Activated T-helper 1 cell treated with anti-CD3 and anti-CD28 coated beads, Interleukin-2, amount 50 U/mL, for 16 hours (primary cell): ENCODE measurements around the gene PAPSS1.
"Not testable (repeated sequence)": the region's sequence is repeated elsewhere in the genome, so short reads cannot be mapped to it uniquely, and the experiment has no call there.

Experiments used
- DNase-seq, 2 donors: peaks; one replicate each; pipeline ENCODE4 v3.0.0-alpha.2; 2020; ENCODE audit warnings: low read depth in 1 of 2, low spot score in 1 of 2

Gene PAPSS1

DNA sequence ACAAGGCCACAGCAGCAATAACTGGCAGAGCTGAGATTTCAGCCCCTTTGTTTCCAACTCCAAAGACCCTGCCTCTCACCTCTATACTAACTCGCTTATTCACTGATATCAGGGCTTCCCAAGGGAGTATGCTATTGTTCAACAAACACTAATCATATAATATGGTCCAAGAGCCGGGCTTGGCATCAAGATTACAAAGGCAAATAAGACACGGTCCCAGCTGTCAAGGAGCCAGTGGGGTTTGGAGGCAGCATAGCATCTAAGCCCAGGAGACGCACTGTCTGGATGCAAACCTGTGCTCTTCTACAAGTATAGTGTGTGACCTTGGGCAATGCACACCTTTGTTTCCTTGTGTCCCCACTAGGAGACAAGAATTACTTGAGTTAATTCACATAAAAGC, 28.7 kb downstream of the PAPSS1 start:
- DNase-seq = no peak

DNA sequence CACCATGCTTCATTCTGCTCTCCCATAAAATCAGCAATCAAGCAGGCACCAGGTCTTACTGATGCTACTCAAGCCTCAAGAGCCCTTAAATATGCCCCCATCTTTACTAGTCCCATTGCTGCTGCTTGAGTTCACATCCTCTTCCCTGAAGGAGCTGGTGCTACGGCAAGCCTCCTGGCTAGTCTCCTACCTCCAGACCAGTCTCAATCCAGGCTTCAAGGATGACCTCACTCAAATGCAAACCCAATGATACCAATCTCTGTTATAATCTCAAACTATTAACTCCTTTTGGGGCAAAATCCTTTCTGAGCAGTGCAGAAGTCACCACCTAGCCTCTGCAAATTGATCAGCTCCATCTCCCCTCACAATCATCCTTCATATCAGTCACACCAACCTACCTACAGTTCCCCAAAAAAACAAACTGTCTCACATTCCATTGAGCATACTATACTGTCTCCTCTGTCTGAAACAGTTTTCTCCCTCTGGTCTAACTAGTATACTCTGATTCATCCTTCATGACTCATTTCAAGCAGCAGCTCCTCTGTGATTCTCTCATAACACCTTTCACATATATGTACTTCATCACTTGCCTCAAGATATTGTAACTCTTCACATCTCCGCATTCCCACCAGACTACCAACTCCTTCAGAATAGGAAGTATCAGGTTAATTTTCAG, 30.0 kb downstream of the PAPSS1 start:
- DNase-seq = no peak

DNA sequence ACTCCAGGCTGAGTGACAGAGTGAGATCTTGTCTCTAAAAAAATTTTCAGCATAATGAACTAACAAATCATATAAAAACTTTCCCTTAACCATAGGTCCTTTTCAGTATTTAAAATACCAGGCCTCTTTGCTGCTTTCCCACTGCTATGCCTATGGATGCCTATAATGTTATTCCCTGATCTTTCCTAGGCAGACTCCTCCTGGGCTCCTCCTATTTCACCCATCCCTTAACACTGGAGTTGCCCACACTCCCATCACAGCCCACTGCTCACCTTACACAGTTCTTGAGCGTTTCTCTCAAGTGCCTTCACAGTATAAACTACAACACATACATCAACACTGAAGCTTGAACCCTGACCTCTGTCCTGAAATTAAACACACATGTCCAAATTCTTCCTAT, 31.6 kb downstream of the PAPSS1 start:
- DNase-seq = no peak

DNA sequence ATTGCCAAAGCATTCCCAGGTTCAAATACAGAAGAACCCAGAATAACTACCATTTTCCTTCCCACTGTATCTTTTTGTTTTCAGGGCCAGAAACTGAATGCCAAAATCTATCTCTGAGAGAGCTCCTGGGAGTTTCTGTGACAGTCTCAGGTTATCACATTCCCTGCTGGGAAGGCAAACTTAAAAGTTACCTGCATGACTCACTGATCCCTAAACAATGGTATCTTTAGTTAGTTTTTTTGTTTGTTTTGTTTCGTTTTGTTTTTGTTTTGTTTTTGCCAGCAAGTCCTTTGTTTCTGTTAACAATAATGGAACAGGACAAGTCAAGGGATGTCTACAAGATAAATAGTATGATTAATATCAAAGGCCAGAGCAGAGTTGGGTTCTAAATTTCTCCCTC, 34.3 kb downstream of the PAPSS1 start:
- no peak for DNase-seq

DNA sequence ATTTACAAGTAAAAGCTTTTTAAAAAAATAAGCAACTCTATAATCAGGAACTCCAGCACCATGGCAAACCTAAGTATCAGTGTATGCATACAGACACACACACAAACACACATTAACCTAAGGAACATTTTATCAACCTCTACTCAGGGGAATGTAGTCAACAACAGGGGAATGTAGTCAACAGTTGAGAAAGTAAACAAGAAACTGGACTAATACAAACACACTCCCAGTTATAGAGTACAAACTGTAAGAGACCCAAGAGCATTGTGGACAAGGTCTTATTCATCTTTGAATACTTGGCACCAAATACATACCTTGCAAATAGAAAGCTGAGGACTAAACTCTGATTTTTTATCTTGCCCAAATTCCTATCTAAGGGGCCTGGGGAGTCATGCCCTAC, 36.2 kb downstream of the PAPSS1 start:
- DNase-seq = no peak

DNA sequence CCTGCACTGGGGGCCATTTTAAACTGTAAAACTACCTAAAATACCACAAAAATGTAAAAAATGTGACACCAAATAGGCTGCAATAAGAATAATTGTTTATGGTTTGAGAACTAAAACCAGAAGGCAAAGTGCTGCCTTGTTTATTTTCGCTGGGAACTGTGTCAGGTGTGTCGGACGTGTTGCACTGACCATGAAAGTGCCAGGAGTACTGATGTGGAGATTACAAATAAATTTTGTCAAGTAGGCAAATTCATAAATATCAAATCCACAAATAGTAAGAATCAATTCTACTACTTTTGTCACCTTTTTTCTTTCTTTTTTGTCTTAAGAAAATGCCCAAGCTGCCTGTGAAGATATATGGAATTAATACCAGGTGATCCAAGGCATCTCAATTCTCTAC, 37.7 kb downstream of the PAPSS1 start:
- DNase-seq = no peak

DNA sequence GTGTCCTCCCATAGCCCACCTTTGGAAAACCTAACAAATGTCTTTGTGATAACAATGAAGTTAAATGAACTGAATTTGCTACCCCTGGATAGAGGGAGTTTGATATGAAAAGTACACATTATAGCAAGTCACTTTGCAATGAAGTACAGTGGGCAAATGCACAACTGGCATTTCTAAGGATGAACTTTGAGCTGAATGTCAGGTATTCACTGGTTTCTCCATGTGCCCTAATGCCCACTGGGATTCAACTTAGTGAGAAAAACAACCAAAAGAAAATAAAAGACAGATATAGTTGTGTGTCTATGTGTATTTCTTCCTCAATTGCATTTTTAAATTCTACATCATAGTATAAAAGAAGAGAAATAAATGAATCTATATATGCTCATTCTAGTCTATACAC, 51.0 kb downstream of the PAPSS1 start:
- DNase-seq = no peak

DNA sequence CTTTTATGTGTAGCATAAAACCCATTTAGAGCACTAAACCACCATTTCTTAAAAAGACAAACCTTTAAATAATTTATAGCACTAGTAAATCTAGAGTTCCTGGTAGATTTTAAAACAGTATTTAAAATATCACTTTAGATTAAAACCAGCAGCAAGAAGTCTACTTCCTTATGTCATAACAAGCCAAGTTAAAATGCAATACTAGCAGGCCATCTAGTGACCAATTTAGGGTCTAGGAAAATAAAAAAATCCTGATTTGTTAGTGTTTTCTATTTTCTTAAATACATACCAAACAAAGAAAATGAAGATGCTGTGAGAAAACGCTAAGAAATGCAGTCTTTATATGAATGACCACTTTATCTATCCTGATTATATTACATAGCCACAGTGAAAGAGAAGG, 53.9 kb downstream of the PAPSS1 start:
- DNase-seq = no peak

DNA sequence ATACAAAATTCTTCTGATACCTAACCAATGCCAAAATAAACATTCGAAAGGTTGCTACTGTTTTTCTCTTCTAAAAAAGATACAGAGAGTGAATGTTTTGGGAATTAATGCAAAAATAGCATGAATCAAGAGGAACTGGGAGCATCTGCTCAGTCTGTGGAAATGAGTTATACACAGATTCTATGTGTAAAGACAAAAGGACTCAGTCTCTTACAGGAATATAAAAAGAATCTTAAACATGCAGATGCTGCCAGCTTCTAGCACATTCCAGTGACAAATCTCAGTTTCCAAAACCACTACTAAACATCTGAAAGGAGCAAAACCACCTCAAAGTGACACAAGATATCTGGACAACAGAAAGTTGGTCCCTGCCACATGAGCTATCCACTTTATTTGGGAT, 55.0 kb downstream of the PAPSS1 start:
- DNase-seq = no peak

DNA sequence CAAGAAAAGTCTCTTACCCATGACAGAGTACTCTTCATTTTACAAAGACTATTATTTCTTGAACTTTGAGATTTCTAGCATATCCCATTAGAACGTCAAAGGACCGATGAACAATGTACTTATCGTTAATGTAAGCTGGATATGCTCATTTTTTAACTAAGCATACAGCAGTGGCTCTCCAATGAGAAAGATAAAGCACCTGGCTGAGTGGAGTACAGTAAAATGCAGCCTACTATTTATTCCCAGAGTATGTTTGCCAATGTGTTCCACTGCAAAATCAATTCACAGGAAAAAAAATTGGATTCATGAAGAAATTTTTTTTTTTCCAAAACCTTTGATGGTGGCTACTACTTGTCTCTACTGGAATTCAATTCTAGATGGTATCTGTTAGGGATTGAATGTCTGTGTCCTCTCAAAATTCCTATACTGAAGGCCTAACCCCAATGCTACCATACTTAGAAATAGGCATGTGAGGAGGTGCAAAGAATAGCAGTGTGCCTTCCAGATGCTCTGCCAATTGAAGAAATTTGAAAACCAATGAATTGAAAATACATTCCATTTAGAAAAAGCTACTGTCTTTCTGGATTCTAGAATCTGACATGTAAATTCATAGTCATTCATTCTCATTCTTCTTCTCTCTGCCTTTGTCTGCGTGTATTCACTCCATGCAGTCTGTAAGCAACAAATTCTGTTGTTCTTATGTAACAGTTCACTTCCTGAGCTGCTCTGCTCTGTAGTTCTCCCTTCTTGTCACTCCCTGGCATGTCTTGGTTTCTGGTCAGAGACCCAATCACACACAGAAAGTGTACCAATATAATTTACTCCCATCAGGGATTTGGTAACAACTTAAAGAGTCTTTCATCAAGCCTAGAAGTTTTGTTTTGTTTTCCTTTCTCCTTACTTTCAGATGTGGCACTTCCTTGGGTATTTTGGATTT, 61.4 kb downstream of the PAPSS1 start:
- no peak for DNase-seq

DNA sequence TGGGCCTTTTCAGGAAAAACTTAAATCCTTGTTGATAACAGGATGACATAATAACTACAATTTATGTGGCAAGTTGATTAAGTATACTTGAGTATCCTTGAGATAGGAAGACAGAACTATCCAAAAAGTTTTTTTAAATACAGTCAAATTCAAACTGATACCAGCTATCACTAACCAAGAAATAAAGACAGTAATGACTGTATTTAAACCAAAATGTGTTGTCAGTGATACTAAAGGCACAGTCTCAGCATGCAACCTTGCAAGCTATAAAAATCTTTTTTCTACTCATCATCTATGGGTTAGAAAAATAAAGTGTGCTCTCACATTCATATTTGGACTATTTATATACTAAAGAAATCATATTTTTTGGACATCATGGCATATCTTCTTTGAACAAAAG, 64.7 kb downstream of the PAPSS1 start:
- no peak for DNase-seq

DNA sequence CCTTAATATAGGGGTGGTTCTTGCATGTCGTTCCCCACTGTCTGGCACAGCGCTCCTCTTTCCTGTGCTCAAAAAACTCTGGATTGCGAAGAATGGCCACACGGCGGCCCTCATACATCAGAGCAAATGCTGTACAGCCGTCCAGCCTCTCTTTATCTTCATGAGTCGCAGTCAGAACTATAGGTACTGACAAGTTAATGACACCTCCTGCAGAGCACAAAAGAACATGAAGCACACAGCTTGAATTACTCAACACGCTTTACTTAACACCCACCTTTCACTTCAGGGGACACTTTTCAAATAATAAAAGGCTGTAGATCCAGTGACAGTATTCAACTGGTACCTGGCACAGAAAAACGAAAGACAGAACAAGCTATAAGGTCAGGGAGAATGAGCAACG, 65.3 kb downstream of the PAPSS1 start:
- DNase-seq = no peak

DNA sequence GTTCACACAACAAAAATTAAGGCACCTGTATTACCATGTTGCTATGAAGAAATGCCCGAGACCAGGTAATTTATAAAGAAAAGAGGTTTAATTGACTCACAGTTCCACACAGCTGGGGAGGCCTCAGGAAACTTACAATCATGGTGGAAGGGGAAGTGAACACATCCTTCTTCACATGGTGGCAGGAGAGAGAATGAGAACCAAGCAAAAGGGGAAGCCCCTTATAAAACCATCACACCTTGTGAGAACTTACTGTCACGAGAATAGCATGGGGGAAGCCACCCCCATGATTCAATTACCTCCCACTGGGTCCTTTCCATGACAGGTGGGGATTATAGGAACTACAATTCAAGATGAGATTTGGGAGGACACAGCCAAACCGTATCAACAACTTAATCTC, 68.6 kb downstream of the PAPSS1 start:
- not testable (repeated sequence) for DNase-seq

DNA sequence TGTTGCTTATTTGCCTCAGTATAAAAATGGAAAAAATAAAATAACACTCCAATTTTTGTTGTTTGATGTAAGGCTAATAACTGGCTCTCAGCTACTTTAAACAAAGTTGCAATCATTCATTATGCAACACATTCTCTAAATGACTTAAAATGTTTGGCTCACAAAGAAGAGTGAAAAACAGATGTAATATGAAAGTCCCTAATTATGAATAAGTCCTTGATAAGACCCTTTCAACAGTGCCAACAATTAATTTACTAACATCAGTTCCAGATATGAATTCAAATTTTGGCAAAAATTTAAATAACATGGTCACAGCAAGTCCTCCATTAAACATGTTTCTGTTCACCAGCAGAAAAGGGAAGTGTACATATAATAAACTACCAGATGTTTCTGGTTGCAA, 69.8 kb downstream of the PAPSS1 start:
- DNase-seq = no peak

DNA sequence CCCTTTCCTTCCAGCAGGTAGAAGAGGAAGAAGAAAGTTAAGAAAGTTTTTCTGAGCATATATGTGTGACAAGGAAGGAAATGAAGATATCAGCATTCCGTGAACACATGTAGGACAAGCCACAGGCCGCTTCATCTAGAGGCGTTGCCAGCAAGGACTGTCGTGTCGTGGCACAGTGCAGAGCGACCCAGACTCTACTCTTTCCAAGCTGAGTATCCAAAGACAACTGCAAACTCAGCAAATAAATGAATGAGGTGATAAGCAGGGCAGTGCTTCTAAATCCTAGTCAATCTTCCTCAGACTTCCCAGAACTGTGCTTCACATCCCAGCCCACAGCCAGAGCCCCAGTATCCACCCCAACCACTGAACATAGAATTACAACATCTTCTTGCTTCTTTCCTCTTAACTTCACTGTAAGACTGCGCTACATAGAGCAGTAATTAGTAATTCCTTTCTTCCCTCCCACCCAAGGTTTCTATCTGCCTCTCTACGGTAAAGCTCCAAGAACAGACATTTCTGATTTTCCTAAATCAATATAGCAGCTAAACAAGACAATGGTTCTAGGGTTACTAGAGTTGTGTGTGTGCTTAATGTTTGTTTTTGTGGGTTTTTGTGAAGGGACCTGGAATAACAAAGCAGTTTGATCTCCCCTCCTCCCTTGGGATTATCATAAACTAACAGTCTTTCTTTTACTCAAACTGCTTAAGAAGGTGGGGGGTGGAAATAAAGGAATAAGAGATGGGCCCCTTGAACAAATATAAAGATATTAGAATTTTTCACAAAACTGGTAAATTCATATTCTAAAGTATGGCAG, 71.6 kb downstream of the PAPSS1 start:
- no peak for DNase-seq

DNA sequence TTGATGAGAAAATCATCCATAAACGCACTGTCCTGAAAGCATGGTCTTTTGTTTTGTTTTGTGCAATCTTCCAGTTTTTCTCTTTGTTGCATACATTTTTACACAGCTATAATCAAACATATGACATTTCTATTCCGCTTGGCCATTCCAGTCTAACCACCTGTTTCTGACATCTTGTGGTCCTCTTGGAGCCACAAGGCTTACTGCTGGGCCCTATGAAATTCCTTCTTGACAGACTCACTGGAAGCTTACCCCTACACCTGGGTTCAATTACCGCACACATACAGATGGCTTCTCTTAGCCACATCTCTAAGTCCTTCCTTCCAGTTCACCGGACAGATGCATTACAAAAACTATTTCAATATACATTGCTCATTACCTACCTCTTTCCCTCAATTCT, 72.4 kb downstream of the PAPSS1 start:
- DNase-seq = no peak

DNA sequence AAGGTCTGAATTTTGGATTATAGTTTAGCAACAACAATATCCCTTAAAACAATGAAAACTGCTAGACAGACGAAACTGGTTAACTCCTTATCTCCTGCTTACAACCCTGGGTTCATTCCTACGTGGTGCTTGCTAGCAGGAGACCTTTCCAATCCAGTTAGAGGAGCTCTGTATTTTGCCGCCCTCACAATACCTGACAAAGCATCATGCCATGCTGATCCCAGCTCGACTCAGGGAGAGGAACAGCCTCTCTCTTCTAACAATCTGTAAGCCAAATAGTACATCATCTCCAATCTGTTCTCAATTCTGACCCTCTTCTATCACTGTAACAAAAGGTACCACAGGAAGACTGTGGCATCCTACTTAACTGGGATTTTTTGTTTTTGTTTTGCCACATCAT, 74.4 kb downstream of the PAPSS1 start:
- DNase-seq = no peak

DNA sequence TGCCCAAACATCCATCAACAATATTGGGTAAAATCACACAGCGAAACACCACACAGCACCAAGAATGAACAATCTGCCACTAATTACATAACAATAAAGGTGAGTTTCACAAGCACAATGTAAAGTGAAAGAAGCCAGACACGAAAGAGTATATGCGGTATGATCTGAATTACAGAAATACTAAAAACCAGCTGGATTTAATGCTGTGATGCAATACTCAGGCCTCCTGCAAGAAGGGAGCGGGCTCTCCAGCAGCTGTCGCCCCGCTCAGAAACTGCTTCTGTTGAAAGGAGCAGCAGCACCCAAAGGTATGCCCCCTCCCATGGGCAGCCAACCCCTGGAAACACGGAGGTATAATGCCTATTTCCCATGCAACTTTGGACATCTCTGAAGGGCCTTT, 77.0 kb downstream of the PAPSS1 start:
- no peak for DNase-seq

DNA sequence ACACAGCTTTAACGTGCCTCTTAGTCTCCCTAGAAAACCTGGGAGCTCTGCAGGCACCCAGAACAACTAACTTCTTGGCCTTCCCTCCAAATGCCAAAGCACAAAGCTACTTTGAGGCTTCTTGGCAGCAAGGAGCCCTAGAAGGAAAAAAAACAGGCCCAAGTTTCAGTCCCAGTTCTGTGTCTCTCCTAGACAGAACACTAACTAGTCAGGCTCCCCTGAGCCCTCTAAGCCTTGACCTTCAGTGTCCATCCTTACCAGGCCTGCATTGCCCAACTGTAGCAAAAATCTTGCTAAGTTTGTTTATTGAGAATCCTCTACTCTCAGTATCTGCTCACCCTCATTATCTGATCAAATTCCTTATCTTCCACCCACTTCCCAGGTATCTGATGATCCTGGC, 79.2 kb downstream of the PAPSS1 start:
- DNase-seq = no peak

DNA sequence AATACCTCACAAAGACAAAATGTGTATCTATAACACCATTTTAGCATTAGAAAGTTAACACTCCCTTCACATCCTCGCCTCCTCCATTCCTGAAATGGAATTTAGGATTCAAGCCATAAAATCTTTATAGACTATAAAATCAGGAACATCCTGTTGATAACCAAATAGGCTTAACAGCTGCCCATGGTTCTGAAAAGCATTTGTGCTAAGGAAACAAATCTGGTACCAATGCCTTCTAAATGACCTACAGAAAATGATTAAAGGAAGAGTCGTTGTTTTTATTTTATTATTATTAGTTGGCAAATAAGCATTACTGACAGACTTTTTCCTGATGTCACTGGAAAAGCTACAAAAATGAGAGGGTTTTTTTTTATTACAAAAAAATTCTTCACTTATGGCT, 79.8 kb downstream of the PAPSS1 start:
- DNase-seq = no peak

DNA sequence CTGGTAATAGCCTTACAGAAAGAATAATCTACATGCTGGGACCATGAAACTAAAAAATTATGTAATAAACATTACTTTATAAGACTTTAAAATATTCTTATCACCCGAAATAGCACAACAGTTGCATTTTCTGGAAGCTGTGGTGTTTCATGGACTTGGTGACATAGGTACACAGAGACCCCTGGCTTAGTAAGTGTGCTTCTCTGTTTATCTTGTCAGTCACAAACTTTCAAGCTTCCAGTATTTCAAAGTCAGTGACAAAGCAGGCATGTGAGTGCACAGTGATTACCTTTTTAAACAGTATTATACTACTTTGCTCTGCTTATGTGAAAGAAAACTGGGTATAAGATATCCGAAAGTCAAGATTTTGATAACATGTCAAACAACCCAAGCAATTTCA, 84.3 kb downstream of the PAPSS1 start:
- no peak for DNase-seq

DNA sequence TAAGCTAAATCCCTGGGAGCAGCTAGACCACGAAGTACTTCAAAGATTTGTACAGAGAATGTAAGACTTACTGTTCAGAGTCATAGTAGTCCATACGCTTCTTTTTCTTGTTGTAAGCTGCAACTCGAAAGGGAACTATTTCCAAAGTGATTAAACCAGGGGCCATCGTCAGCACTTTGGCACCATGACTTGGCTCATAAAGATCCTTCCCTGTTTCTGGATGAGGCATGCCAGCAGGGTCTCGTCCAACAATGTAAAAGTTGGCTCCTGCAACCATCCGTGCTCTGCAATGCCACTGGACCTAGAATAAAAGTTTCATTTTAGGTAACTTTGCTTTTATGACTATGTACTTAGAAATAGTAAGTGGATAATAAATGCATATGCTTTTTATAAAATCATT, 88.5 kb downstream of the PAPSS1 start:
- DNase-seq = no peak
